Vagina (tissue), 2 donors: ENCODE data around the gene UHRF1. TPM values are rescaled to one million over a fixed set of nuclear protein-coding genes. Genes with fewer than 3 reads are reported as not detected.
A peak's percentile ranks its signal among the peaks of the same experiment; 100 is the strongest.

Source experiments
- DNase-seq, 2 donors: peaks; one replicate each; pipeline ENCODE4 v3.0.0-alpha.2; 2017; ENCODE audit errors: extremely low spot score in 2 of 2
- H3K27ac ChIP-seq: fragments of 200-600 bp; sonication (generic); one replicate; pipeline ENCODE4 v1.5.1; 2019
- H3K27me3 ChIP-seq: fragments of 200-600 bp; sonication (generic); one replicate; pipeline ENCODE4 v1.5.1; 2019
- H3K36me3 ChIP-seq, 2 donors: fragments of 200-600 bp; sonication (generic); one replicate each; pipeline ENCODE4 v1.5.1; 2017 to 2019
- H3K4me1 ChIP-seq: fragments of 200-600 bp; sonication (generic); one replicate; pipeline ENCODE4 v1.5.1; 2019
- H3K4me3 ChIP-seq, 2 donors: fragments of 200-600 bp; sonication (generic); 1 replicate in 1 of 2; 2 replicates in 1 of 2; pipeline ENCODE4 v1.5.1; 2016 to 2019
- H3K9me3 ChIP-seq: fragments of 200-600 bp; sonication (generic); one replicate; pipeline ENCODE4 v1.5.1; 2019
- CTCF ChIP-seq, 3 experiments: fragments of 450-650 bp in 2 of 3; fragments of 200-600 bp in 1 of 3; sonication (generic) in 1 of 3; IDR thresholded peaks; one replicate each; pipeline ENCODE4 v1.5.1; 2017 to 2019; ENCODE audit warnings: antibody characterized with exemption in 3 of 3, mild to moderate bottlenecking in 2 of 3, moderate library complexity in 2 of 3
- POLR2A ChIP-seq, 2 donors: fragments of 450-650 bp; IDR thresholded peaks; one replicate each; pipeline ENCODE4 v1.6.1; 2017; ENCODE audit warnings: antibody characterized with exemption in 2 of 2, mild to moderate bottlenecking in 2 of 2, moderate library complexity in 2 of 2
- POLR2AphosphoS5 ChIP-seq, 2 donors: sonication (generic); formaldehyde crosslinking; IDR thresholded peaks; one replicate each; pipeline ENCODE4 v1.9.0; 2017; ENCODE audit warnings: antibody characterized with exemption in 2 of 2, mild to moderate bottlenecking in 2 of 2, low read depth in 1 of 2; ENCODE audit not compliant: insufficient read depth in 1 of 2
- intact Hi-C: fragments of 100-400 bp; cut with DNase I; formaldehyde crosslinking; loops from one replicate; pipeline ENCODE4 v1.15.1; 2023
- total RNA-seq: library from RNA; depleted of rRNA; stranded (reverse); fragments of >200 nt; gene quantifications from one replicate; pipeline ENCODE4 v1.2.3, GENCODE V29; 2016

UHRF1 gene
- total RNA-seq, 1 donor from 2014 or later: 2.0 TPM

DNA sequence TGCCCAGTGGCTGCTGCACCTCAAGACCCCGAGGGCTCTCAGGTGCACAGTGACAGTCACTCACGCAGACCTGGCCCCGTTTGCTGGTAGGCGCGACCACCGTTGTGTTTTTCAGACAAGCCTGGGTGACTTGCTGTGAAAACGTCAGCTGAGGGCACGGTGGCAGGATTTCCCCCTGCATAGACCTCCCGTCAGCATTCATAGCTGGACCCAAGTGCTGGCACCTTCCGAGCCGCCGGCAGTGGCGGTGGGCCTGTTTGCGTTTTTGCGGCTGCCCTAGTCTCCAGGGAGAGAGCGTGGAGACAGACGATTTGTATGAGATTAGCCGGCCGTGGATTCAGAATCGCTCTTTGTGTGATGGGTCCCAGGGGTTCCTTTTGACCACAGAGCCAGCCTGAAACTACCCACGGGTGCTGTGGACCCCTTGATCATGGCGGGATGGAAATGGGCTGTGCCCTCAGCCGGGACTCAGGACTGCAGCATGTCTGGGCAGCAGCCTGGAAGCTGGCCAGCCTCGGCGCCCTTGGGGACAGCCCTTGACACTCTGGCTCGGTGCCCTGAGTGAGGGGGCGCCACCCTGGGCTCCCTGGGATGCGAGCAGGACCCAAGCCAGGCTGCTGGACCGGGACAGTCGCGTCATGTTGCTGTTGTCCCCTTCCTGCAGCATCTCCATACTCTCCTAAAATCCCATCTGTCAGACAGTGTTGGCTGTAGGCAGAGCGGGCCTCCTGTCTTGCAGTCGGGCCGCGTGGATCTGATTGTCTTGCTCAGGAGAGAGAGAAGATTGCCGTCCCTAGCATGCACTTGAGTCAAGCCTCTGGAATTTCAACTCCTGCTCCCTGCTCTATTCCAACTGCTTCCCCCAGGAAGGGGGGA, 68.2 kb downstream of the UHRF1 start:
- H3K27me3 ChIP-seq: no peaks in the 10 kb centered on the region
- TF ChIP-seq CTCF (IDR thresholded peaks at IDR 0.05) (no peak), POLR2AphosphoS5 (IDR thresholded peaks at IDR 0.05; ENCODE audit: insufficient read depth in 1 of 2, low read depth in 1 of 2) (peak in 1 of 2 donors; percentile 81), POLR2A (IDR thresholded peaks at IDR 0.05) (peak in 1 of 2 donors; percentile 13)
- H3K27ac ChIP-seq: peak overlapping the region; percentile 92
- H3K36me3 ChIP-seq: no peaks in the 10 kb centered on the region
- peaks cover 93% of the 10 kb centered on the region for H3K4me1 ChIP-seq
- DNase-seq: peak in 1 of 2 donors; percentile 96
- H3K4me3 ChIP-seq: peak overlapping the region; percentile 18 to 34
- H3K9me3 ChIP-seq: no peaks in the 10 kb centered on the region
- intact Hi-C loops: loop anchor here (10.0 kb wide), 1 partner anchor 113 kb away; the partner anchor contains the start of gene PLIN3

- Histone ChIP-seq H3K9me3 (no peaks in the 10 kb centered on the region), H3K36me3 (no peaks in the 10 kb centered on the region), H3K4me1 (peaks cover 90% of the 10 kb centered on the region), H3K4me3 (no peak overlapping the region), H3K27ac (peak overlapping the region; percentile 92), H3K27me3 (no peaks in the 10 kb centered on the region)
- no peak for TF ChIP-seq POLR2AphosphoS5 (IDR thresholded peaks at IDR 0.05; ENCODE audit: insufficient read depth in 1 of 2, low read depth in 1 of 2)
- TF ChIP-seq POLR2A (IDR thresholded peaks at IDR 0.05): no peak
- TF ChIP-seq CTCF (IDR thresholded peaks at IDR 0.05): no peak
- DNase-seq: no peak
- intact Hi-C loops: loop anchor here (10.0 kb wide), 1 partner anchor 115 kb away; the partner anchor contains the start of gene PLIN3
Measured at GRCh38 chr19:4979211-4979807, 70.0 kb downstream of the UHRF1 start.

DNA sequence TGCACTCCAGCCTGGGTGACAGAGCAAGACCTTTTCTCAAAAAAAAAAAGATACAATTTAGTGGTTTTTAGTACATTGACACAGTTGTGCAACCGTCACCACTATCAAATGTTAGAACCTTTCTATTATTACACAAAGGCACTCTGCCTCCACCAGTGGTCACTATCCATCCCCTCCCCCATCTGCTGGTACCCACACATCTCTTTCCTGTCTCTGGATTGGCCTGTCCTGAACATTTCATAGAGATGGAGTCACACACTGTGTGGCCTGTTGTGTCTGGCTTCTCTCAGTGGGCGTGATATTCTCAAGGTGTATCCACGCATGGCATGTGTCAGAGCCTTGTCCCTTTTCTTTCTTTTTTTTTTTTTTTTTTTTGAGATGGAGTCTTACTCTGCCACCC, 70.8 kb downstream of the UHRF1 start:
- peaks cover 90% of the 10 kb centered on the region for H3K4me1 ChIP-seq
- intact Hi-C loops: no loop called here

DNA sequence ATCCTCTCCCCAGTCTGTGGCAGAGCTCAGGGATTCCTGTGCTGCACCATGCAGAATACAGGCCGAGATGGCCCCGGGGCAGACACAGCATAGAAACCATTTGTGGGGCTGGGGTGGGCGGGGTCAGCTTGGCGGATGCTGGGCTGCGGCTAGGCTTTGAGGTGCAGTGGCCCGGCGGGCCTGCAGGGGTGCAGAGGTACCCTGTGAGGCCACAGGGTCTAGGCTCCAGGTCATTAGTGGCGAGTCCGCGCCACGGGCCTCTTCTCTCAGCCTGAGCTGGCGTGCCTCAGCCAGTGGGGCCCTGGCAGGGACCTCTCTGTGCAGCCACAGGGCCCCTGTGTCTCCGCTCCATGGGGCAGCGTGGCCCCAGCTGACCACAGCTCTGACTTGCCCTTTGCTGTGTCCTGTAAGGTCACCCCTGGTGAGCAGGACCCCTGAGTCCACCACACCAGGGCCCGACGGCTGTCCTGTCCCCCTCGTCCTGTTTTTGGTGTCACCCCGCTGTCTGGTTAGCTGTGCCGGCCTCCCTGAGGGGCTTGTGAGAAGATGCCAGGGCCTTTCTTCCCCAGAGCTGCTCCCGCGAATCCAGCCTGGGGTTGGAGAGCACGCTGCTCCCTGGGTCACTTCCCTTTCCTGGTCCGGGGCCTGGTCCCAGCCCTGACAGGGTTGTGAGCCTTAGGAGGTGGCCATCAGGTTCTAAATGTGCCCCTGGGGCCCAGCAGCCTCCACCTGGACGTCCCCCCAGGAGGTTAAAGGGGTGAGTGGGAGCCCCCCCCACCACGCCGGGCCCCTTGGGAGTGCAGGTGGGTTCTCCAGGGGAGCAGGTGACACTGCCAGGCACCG, 71.8 kb downstream of the UHRF1 start:
- DNase-seq: no peak
- Histone ChIP-seq H3K27me3 (no peaks in the 10 kb centered on the region), H3K9me3 (no peaks in the 10 kb centered on the region), H3K27ac (peak overlapping the region; percentile 10), H3K36me3 (no peaks in the 10 kb centered on the region), H3K4me3 (no peak overlapping the region), H3K4me1 (peaks cover 90% of the 10 kb centered on the region)
- intact Hi-C loops: no loop called here
- TF ChIP-seq POLR2A (IDR thresholded peaks at IDR 0.05) (no peak), CTCF (IDR thresholded peaks at IDR 0.05) (no peak), POLR2AphosphoS5 (IDR thresholded peaks at IDR 0.05; ENCODE audit: insufficient read depth in 1 of 2, low read depth in 1 of 2) (no peak)

More for the DNA sequence above, 70.8 kb downstream of the UHRF1 start:
- H3K36me3 ChIP-seq: no peaks in the 10 kb centered on the region
- no peak for DNase-seq
- no peaks in the 10 kb centered on the region for H3K27me3 ChIP-seq
- H3K4me3 ChIP-seq: no peak overlapping the region
- H3K27ac ChIP-seq: peak overlapping the region; percentile 92
- no peaks in the 10 kb centered on the region for H3K9me3 ChIP-seq
- TF ChIP-seq CTCF (IDR thresholded peaks at IDR 0.05) (no peak), POLR2A (IDR thresholded peaks at IDR 0.05) (no peak), POLR2AphosphoS5 (IDR thresholded peaks at IDR 0.05; ENCODE audit: insufficient read depth in 1 of 2, low read depth in 1 of 2) (no peak)
